ENCODE results near the gene AEBP1.

The AEBP1 gene

DNA sequence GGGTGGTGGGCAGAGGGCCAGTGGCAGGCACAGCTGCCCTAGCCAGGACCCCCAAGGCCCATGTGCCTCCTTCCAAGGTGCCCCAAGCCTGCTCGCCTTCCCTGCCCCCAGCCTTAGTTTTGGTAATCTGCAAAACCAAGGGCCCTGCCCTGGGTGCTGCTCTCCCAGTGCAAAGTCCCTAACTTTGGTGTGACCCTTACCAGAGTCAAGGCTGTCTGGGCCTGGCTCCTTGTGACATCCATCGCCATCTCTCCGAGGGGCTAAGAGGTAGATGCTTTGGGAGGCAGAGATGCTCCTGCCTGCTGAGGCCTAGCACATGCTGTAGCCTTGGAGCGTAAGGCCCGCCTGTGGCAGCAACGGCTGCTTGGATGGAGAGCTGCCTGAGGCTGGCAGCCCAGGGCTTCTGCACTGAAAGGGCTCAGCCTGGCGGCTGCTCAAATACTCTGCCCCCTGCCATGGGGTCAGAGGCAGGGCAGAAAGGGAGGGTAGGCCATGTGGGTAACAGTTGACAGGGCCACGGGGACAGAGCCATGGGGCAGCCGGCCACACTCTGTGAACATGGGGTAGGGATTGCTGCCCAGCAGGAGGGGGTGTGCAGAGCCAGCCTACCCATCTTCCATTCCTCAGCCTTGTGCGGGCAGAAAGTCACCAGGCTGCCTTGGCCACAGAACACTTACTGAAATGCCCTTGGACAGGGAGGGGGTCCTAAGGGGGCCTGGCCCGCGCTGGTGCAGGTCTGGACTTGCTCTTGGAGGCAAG, 54.9 kb downstream of the AEBP1 start:
- DNase-seq = no peak

DNA sequence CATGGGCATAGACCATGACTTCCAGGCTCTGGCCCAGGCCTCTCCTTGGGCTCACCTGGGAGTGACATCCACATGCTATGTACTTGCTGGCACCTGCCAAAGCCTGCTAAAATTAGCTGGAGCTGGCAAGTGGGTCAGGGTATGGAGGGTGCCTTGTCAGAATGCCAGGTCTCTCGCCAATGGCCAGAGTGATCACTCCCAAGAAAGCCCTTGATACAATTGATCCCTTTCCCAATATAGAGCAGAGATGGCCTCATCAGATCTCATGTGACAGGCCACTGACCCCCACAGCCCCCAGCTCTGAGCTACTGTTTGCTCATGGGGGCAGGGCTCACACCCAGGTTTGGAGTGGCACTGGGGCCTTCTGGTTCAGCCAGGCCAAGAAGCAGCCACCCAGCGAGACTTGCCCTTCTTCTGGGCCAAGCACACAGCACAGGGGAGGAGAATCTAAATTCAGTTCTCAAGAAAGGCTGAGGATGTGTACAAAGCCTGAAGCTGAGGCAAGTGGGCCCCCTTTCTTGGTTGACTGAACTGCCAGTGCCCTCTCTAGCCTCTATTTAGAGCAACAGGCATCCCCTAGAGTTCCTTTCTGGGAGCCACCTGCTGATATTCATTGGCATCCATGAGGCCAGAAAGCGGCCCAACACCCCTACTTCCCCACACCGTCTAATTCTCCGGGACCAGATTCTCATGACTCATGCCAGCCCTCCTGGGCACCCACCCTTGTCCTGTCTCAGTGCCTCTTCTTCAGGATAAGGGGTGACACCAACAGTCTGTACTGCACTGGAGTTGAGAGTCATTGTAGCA, 55.9 kb downstream of the AEBP1 start:
- no peak for DNase-seq

DNA sequence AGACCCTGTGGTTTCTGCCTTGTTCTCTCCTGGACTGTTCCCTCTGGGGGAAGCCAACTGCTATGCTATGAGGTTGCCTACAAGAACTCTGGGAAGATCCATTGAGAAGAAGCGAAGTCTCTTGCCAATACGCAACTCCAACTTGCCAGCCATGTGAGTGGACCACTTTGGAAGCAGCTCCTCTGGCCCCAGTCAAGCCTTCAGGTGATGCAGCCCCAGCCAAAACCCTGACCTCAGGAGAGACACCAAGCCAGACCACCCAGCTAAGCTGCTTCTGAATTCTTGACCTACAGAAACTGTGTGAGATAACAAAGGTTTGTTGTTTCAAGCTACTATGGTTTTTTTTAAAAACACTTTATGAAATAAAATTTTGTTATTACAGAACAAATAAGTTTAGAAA, 57.2 kb downstream of the AEBP1 start:
- DNase-seq = no peak

DNA sequence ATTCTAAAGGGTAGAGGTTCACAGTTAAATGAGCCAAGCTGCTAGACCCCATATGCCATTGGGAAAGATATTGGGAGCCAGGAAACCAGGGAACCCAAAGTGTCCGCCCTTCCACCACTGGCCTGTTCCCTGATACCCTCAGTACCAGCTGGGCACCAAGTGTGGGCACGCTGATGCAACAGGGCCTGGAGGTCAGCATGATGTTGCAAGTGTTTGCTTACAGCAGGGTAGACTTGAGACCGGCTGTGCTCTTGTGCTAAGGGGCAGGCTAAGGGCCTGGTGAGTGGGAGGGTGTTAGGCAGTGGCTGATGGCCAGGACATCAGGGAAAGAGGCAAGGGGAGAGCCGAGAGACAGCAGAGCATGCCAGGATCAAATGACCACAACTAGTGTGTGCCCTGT, 58.0 kb downstream of the AEBP1 start:
- DNase-seq = no peak

DNA sequence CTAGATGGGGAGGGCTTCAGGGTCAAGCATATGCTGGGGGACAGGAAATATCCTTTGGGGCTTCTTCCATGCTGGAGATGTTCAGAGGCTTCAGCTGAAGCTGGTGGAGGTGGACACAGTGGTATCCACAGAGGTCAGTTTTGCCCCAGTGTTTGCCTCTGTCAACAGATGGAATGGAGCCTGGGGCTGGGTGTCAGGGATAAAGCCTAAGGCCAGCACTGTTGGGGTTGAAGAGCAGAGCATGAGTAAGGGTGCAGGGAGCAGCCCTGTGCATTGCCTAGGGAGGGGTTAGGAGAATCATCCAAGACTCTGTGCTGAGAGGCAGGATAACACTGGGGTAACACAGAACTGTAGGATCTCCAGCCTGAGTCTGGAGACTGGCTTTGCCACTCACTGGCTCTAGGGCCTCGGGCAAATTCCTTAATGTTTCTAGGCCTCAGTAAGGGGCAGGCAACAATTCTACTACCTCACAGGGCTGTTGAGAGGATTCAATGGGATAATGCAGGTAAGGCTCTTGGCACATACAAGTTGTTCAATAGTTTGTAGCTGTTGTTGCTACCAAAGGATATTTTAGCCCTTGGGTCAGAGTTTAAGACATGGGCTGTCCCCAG, 58.7 kb downstream of the AEBP1 start:
- no peak for DNase-seq

DNA sequence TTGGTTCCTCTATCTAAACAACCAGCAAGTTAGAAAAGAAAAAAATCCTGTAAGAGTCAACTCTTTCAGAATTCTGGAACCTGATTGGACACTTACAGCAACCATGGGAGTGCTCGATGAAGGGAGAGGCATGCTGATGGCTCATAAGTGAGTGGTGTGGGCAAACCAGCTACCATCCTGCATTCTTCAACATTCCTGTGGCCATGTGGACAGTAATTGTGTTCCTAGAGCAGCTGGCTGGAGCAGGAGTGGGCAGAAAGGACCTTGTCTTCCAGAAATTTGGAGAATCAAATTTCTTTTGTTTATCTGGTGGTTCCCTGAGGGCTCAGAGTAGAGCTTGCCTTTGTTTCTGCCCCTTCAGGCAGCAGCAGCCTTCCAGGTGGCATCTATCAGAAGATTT, 59.4 kb downstream of the AEBP1 start:
- peak; percentile 78 for DNase-seq
